OCI-LY3 (cell line): ENCODE results near the gene EXOC4.
"Not testable (repeated sequence)": the region's sequence is repeated elsewhere in the genome, so short reads cannot be mapped to it uniquely, and the experiment has no call there.

ENCODE experiments used
- H2AFZ ChIP-seq: fragments of 200-600, 300-600 bp; shearing (Covaris generic); 2 replicates; pipeline ENCODE4 v1.6.0; 2014; ENCODE audit warnings: antibody characterized with exemption, low read depth, low read length
- H3K27ac ChIP-seq: fragments of 200-600, 300-600 bp; sonication (generic); 2 replicates; pipeline ENCODE4 v1.5.1; 2014; ENCODE audit warnings: mild to moderate bottlenecking, low read length, moderate library complexity, mixed read lengths
- H3K27me3 ChIP-seq: fragments of 200-600, 300-600 bp; sonication (generic); 2 replicates; pipeline ENCODE4 v1.6.1; 2014; ENCODE audit warnings: low read depth, low read length, mixed read lengths
- H3K36me3 ChIP-seq: fragments of 200-600, 300-600 bp; sonication (generic); replicated peaks from 2 replicates; pipeline ENCODE3; 2014; ENCODE audit warnings: low read depth, low read length, mixed read lengths
- H3K4me1 ChIP-seq: fragments of 300-600, 200-600 bp; sonication (generic); 2 replicates; pipeline ENCODE4 v1.6.1; 2014; ENCODE audit warnings: low read length, mixed read lengths
- H3K4me2 ChIP-seq: fragments of 200-600, 300-600 bp; sonication (generic); 2 replicates; pipeline ENCODE4 v1.6.1; 2014; ENCODE audit warnings: low read length, mixed read lengths
- H3K4me3 ChIP-seq: fragments of 300-600, 200-600 bp; sonication (generic); 2 replicates; pipeline ENCODE4 v1.5.1; 2014; ENCODE audit warnings: antibody characterized with exemption, mild to moderate bottlenecking, low read length, moderate library complexity
- H3K79me2 ChIP-seq: fragments of 300-600, 200-600 bp; shearing (Covaris generic); 2 replicates; pipeline ENCODE4 v1.6.1; 2014; ENCODE audit warnings: mild to moderate bottlenecking, low read length, mixed read lengths
- H3K9ac ChIP-seq: fragments of 300-600, 200-600 bp; shearing (Covaris generic); 2 replicates; pipeline ENCODE4 v1.6.0; 2014; ENCODE audit warnings: mild to moderate bottlenecking, low read length, moderate library complexity
- H3K9me3 ChIP-seq: fragments of 200-600, 300-600 bp; shearing (Covaris generic); 2 replicates; pipeline ENCODE4 v1.6.1; 2014; ENCODE audit warnings: low read length, mixed read lengths; ENCODE audit not compliant: insufficient read depth
- H4K20me1 ChIP-seq: fragments of 200-600, 300-600 bp; sonication (generic); 2 replicates; pipeline ENCODE4 v1.6.1; 2016; ENCODE audit warnings: low read length, mixed read lengths; ENCODE audit not compliant: insufficient read depth
- EZH2phosphoT487 ChIP-seq: fragments of 200-600 bp; shearing (Covaris generic); IDR thresholded peaks from 2 replicates; pipeline ENCODE4 v1.6.1; 2018; ENCODE audit warnings: antibody characterized with exemption, mixed run types, low read depth
- TF ChIP-seq, protein P1 (sequence below): fragments of 200-600, 300-600 bp; sonication (generic); IDR thresholded peaks from 2 replicates; pipeline ENCODE4 v1.5.1; 2014; ENCODE audit warnings: antibody characterized with exemption, low read length, low read depth

Gene EXOC4

DNA sequence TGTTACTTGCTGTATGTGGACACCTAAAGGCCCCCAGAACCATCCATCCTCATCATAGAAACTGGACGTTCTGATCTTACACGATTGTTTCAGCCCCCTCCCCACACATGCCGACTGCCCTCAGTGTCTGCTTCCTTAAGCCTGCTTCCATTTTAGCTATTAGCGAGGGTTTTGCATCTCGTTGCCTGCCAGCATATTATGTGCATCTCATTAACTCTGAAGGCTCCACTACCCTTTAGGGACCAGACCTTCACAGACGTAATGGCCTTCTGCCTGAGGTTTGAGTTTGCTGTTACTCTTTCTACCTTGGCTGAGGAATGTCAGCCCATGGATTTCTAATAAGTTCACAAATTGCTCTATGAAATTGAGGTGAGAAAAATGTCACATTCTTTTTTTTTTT is 820.4 kb downstream of the EXOC4 start:
- no peak overlapping the region for H3K4me3 ChIP-seq
- H3K27ac ChIP-seq, result no peak overlapping the region
- H3K27me3 ChIP-seq, result no peaks in the 10 kb centered on the region
- H3K4me2 ChIP-seq, result no peak overlapping the region
- no peak overlapping the region for H2AFZ ChIP-seq
- no peaks in the 10 kb centered on the region for H4K20me1 ChIP-seq
- TF ChIP-seq EZH2phosphoT487, result no peak
- TF ChIP-seq, protein P1, sequence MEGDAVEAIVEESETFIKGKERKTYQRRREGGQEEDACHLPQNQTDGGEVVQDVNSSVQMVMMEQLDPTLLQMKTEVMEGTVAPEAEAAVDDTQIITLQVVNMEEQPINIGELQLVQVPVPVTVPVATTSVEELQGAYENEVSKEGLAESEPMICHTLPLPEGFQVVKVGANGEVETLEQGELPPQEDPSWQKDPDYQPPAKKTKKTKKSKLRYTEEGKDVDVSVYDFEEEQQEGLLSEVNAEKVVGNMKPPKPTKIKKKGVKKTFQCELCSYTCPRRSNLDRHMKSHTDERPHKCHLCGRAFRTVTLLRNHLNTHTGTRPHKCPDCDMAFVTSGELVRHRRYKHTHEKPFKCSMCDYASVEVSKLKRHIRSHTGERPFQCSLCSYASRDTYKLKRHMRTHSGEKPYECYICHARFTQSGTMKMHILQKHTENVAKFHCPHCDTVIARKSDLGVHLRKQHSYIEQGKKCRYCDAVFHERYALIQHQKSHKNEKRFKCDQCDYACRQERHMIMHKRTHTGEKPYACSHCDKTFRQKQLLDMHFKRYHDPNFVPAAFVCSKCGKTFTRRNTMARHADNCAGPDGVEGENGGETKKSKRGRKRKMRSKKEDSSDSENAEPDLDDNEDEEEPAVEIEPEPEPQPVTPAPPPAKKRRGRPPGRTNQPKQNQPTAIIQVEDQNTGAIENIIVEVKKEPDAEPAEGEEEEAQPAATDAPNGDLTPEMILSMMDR, result no peak
- no peaks in the 10 kb centered on the region for H3K79me2 ChIP-seq
- H3K9me3 ChIP-seq, result peaks cover 4% of the 10 kb centered on the region; the same call in 1 of the 2 replicates
- peaks cover 22% of the 10 kb centered on the region for H3K4me1 ChIP-seq
- peaks cover 4% of the 10 kb centered on the region for H3K36me3 ChIP-seq
- H3K9ac ChIP-seq, result no peak overlapping the region

DNA sequence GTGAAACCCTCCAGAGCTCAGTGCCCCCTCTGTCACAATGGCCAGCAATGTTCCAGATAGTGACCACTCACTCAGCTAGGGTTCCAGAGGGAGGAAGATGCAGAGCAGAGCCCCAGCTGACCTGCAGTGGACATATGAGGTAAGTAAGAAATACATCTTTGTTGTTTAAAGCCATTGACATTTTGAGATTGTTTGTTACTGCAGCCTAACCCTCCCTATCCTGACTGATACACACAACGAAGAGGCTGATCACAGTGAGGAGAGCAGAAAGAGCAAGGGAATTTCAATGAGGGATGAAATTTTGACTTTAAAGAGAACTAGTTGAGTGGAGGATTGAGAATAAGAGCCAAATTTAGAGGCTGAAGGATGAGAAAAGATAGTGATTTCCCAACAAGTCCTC is 822.9 kb downstream of the EXOC4 start:
- H3K79me2 ChIP-seq, result no peaks in the 10 kb centered on the region
- no peak overlapping the region for H3K4me2 ChIP-seq
- TF ChIP-seq, protein P1, result no peak
- no peak for TF ChIP-seq EZH2phosphoT487
- H3K36me3 ChIP-seq, result peaks cover 4% of the 10 kb centered on the region
- H3K27ac ChIP-seq, result no peak overlapping the region
- no peak overlapping the region for H3K4me3 ChIP-seq
- H2AFZ ChIP-seq, result no peak overlapping the region
- H3K27me3 ChIP-seq, result no peaks in the 10 kb centered on the region
- no peak overlapping the region for H3K9ac ChIP-seq
- peaks cover 4% of the 10 kb centered on the region; the same call in 1 of the 2 replicates for H3K9me3 ChIP-seq
- peaks cover 13% of the 10 kb centered on the region for H3K4me1 ChIP-seq
- no peaks in the 10 kb centered on the region for H4K20me1 ChIP-seq

DNA sequence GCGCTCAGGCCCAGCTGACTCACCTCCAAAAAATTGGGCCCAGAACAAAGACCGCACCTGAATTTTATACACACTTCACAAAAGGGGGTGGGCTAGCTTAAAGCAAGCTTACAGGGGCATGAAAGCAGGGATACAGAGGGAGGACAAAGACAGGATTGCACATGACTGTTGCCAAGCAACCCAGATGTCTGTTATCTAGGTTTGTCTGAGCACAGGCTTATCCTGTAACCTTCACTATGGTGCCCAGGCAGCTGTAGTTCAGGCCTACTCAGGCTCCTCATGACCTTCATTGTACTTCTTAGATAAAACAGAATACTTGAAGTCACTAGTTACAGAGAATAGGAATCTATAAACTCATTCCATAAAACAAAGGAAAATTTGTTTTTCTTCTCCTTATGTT is 824.7 kb downstream of the EXOC4 start:
- not testable (repeated sequence) for H3K9ac ChIP-seq, H3K27ac ChIP-seq, H3K36me3 ChIP-seq, H3K4me1 ChIP-seq, H3K9me3 ChIP-seq, H4K20me1 ChIP-seq, H3K27me3 ChIP-seq, H2AFZ ChIP-seq, H3K4me3 ChIP-seq, H3K79me2 ChIP-seq, H3K4me2 ChIP-seq

DNA sequence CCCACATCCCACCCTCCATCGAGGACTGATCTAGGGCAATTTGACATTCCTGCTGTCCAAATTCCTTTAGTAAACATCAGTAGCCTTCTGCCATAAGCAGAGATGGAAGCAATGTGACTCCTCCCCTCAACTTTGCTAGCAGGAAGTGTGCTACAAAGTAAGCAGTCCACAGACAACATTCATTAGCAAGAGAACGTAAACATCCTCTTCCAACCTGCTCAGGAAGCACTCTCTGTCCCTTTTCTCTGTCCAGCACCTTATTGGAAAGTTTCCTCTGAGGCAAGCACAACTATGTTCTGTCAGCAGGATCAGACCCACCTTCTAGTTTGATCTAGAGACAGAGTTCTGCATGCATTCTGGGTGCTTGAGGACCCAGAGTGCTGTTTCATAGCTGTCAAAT is 826.1 kb downstream of the EXOC4 start:
- Histone ChIP-seq H3K4me3 (no peak overlapping the region), H3K4me1 (no peaks in the 10 kb centered on the region), H3K27me3 (no peaks in the 10 kb centered on the region), H3K36me3 (peaks cover 4% of the 10 kb centered on the region), H3K79me2 (no peaks in the 10 kb centered on the region), H2AFZ (no peak overlapping the region), H3K9ac (no peak overlapping the region), H3K4me2 (no peak overlapping the region), H4K20me1 (no peaks in the 10 kb centered on the region), H3K9me3 (peaks cover 4% of the 10 kb centered on the region; the same call in 1 of the 2 replicates), H3K27ac (no peak overlapping the region)
- TF ChIP-seq EZH2phosphoT487, result no peak

DNA sequence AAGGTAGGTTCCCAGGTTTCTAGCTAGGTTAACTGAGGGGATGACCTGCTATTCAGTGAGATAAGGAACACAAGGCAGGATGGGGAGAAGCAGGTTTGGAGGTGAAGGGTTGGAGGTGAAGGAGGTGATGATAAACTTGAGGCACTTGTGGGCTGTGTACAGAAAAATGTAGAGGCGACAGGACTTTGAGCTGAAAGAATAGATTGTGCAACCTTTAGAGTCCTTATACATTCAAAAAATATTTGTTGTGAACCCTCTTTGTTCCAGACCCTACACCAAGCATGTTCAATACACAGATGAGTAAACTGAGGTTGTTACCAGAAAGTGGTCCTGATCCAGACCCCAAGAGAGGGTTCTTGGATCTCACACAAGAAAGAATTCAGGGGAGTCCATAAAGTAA is 828.8 kb downstream of the EXOC4 start:
- H3K27ac ChIP-seq, result no peak overlapping the region
- no peak overlapping the region for H3K9ac ChIP-seq
- TF ChIP-seq EZH2phosphoT487, result no peak
- TF ChIP-seq, protein P1, result no peak
- peaks cover 5% of the 10 kb centered on the region for H3K36me3 ChIP-seq
- H3K4me3 ChIP-seq, result no peak overlapping the region
- 0 out of 2 replicates have a peak, but pooled peaks cover 7% of the 10 kb centered on the region for H3K9me3 ChIP-seq
- H3K79me2 ChIP-seq, result no peaks in the 10 kb centered on the region
- H2AFZ ChIP-seq, result no peak overlapping the region
- H3K4me2 ChIP-seq, result no peak overlapping the region
- peaks cover 10% of the 10 kb centered on the region for H3K4me1 ChIP-seq
- no peaks in the 10 kb centered on the region for H4K20me1 ChIP-seq
- H3K27me3 ChIP-seq, result no peaks in the 10 kb centered on the region
